T-helper 1 cell (primary cell): ENCODE results near the gene CABLES2.
"Not testable (repeated sequence)": the region's sequence is repeated elsewhere in the genome, so short reads cannot be mapped to it uniquely, and the experiment has no call there.

Experiments used
- DNase-seq, 5 donors: peaks; one replicate each; pipeline ENCODE4 v3.0.0-alpha.2; 2012 to 2020

Gene CABLES2

GRCh38 chr20:62388839-62389600 is 18.1 kb downstream of the CABLES2 start:
- DNase-seq = no peak

- DNase-seq = no peak
These were observed 19.0 kb downstream of the CABLES2 start for GRCh38 chr20:62387933-62388635.

- no peak for DNase-seq
These were observed 19.7 kb downstream of the CABLES2 start for GRCh38 chr20:62387219-62387913.

- peak; percentile 87 to 94 (median 91) for DNase-seq
These were observed 20.5 kb downstream of the CABLES2 start, which contains the start of gene RPS21 for GRCh38 chr20:62386383-62387218. RPS21 (plus strand) TSS chr20:62387103; CDS start chr20:62387339, 236 bp downstream.

GRCh38 chr20:62382306-62383198 is 24.5 kb downstream of the CABLES2 start:
- peak; percentile 50 to 72 (median 70) for DNase-seq

- DNase-seq = no peak
These were observed 25.2 kb downstream of the CABLES2 start for GRCh38 chr20:62381842-62382241.

- no peak for DNase-seq
These were observed 25.8 kb downstream of the CABLES2 start for GRCh38 chr20:62381202-62381797.

- DNase-seq = no peak
These were observed 28.9 kb downstream of the CABLES2 start for GRCh38 chr20:62378215-62378614.

GRCh38 chr20:62377615-62378178 is 29.4 kb downstream of the CABLES2 start:
- DNase-seq = no peak

- DNase-seq = no peak
These were observed 30.0 kb downstream of the CABLES2 start for GRCh38 chr20:62377064-62377461.

GRCh38 chr20:62376112-62377063 is 30.7 kb downstream of the CABLES2 start:
- DNase-seq = no peak

- no peak for DNase-seq
These were observed 32.5 kb downstream of the CABLES2 start for GRCh38 chr20:62374331-62375152.

- DNase-seq = not testable (repeated sequence)
These were observed 33.4 kb downstream of the CABLES2 start for GRCh38 chr20:62373631-62374179.

GRCh38 chr20:62372042-62372993 is 34.8 kb downstream of the CABLES2 start:
- no peak for DNase-seq

- no peak for DNase-seq
These were observed 35.5 kb downstream of the CABLES2 start for GRCh38 chr20:62371588-62372041.

- DNase-seq = no peak
These were observed 36.1 kb downstream of the CABLES2 start for GRCh38 chr20:62370807-62371587.
